GM18858 (cell line): ENCODE results near the gene RCOR1.
"Not testable (repeated sequence)": the region's sequence is repeated elsewhere in the genome, so short reads cannot be mapped to it uniquely, and the experiment has no call there.

ENCODE experiments used
- ATAC-seq: cut with Tn5 transposase; IDR thresholded peaks from one replicate; pipeline ENCODE4 v1.9.1; 2021; ENCODE audit not compliant: unreplicated experiment

The RCOR1 gene

GRCh38 chr14:102746634-102747438 lies 154.4 kb downstream of the RCOR1 start:
- ATAC-seq, result no peak

- ATAC-seq, result no peak
Measured at GRCh38 chr14:102748806-102749205, 156.4 kb downstream of the RCOR1 start.

GRCh38 chr14:102749393-102750305 lies 157.2 kb downstream of the RCOR1 start:
- ATAC-seq, result no peak

GRCh38 chr14:102750376-102750775 lies 157.9 kb downstream of the RCOR1 start:
- ATAC-seq, result no peak

- ATAC-seq, result no peak
Measured at GRCh38 chr14:102751088-102751487, 158.6 kb downstream of the RCOR1 start.

- no peak for ATAC-seq
Measured at GRCh38 chr14:102752239-102752847, 159.9 kb downstream of the RCOR1 start.

- ATAC-seq, result peak; percentile 42
Measured at GRCh38 chr14:102754370-102755262, 162.2 kb downstream of the RCOR1 start.

GRCh38 chr14:102757646-102758045 lies 165.2 kb downstream of the RCOR1 start:
- ATAC-seq, result no peak

GRCh38 chr14:102758087-102758486 lies 165.6 kb downstream of the RCOR1 start:
- no peak for ATAC-seq

GRCh38 chr14:102759456-102760187 lies 167.2 kb downstream of the RCOR1 start:
- ATAC-seq, result no peak

GRCh38 chr14:102760496-102761193 lies 168.2 kb downstream of the RCOR1 start:
- no peak for ATAC-seq

GRCh38 chr14:102761206-102761605 lies 168.8 kb downstream of the RCOR1 start:
- no peak for ATAC-seq

GRCh38 chr14:102764220-102764671 lies 171.8 kb downstream of the RCOR1 start:
- ATAC-seq, result no peak

GRCh38 chr14:102765770-102766169 lies 173.3 kb downstream of the RCOR1 start:
- ATAC-seq, result not testable (repeated sequence)

- peak; percentile 43 for ATAC-seq
Measured at GRCh38 chr14:102768223-102769048, 176.0 kb downstream of the RCOR1 start.

GRCh38 chr14:102769049-102769327 lies 176.5 kb downstream of the RCOR1 start:
- no peak for ATAC-seq

GRCh38 chr14:102770147-102771123 lies 178.0 kb downstream of the RCOR1 start:
- no peak for ATAC-seq
